RWPE1 (cell line): ENCODE results near the gene OR2H1.

Source experiments
- CTCF ChIA-PET: fragments of 350-600 bp; sonication (Branson Sonifier 250); formaldehyde crosslinking; extraction: SDS; loops from one replicate; lab custom pipeline; 2021; lab: Yijun Ruan, JAX
- POLR2A ChIA-PET: fragments of 400-600 bp; formaldehyde crosslinking; extraction: SDS; loops from one replicate; lab custom pipeline; 2020; ENCODE audit warnings: antibody characterized with exemption; ENCODE audit not compliant: low non-redundant PET; lab: Yijun Ruan, JAX
- DNase-seq: peaks from one replicate; pipeline ENCODE4 v3.0.0; 2012; ENCODE audit warnings: low spot score
- H3K27ac ChIP-seq: fragments of 450-650 bp; 2 replicates; pipeline ENCODE4 v1.5.1; 2017
- CTCF ChIP-seq: fragments of 450-650 bp; conservative IDR thresholded peaks from 2 replicates; pipeline ENCODE4 v1.5.1; 2017; ENCODE audit warnings: low read depth, mild to moderate bottlenecking

OR2H1 gene

DNA sequence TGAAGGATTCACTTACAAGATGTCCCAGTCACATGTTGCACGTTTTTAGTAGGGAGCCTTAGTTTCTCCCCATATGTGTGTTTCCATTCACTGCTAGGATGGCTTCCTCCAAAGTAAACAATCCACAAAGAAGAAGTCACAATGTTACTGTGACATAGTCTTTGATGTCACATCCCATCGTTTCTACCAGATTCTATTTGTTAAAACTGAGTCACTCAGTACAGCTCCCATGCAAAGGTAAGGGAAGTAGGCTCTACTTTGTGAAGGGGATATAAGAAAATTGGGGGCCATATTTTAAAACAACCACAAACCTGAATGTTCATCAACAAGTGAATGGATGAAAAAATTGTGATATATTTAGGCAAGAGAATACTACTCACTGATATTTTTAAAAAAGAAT is at the start of gene OR2H1, which contains the start of gene OR11A1:
Gene OR2H1 (plus strand): TSS at position 185 of the 400 bp plus-strand sequence. CDS start 4,615 bp downstream, outside the sequence.
Gene OR11A1 (minus strand): TSS at position 101 of the 400 bp plus-strand sequence. CDS start 29,430 bp downstream, outside the sequence.
- ChIA-PET CTCF (no interaction called here), POLR2A (no interaction called here)
- DNase-seq: no peak
- H3K27ac ChIP-seq: no peak within 1 kb of the TSS
- no peak for TF ChIP-seq CTCF

GRCh38 chr6:29414588-29414987 is 42.4 kb upstream of the OR2H1 start, which contains the start of gene OR12D1:
Gene OR12D1 (plus strand): TSS chr6:29414928.
- POLR2A ChIA-PET: no interaction called here
- CTCF ChIA-PET: interaction anchor here (0.8 kb wide), 1 partner anchor 174 kb away, joined by 3 read pairs; no protein-coding TSS in a partner anchor

GRCh38 chr6:29419516-29419915 is 37.4 kb upstream of the OR2H1 start:
- DNase-seq: no peak
- POLR2A ChIA-PET: no interaction called here
- no peak overlapping the region for H3K27ac ChIP-seq
- CTCF ChIA-PET: no interaction called here
- no peak for TF ChIP-seq CTCF

More at GRCh38 chr6:29414588-29414987, 42.4 kb upstream of the OR2H1 start, which contains the start of gene OR12D1:
- peak; percentile 4 for DNase-seq
- no peak within 1 kb of the TSS for H3K27ac ChIP-seq
- TF ChIP-seq CTCF: no peak

DNA sequence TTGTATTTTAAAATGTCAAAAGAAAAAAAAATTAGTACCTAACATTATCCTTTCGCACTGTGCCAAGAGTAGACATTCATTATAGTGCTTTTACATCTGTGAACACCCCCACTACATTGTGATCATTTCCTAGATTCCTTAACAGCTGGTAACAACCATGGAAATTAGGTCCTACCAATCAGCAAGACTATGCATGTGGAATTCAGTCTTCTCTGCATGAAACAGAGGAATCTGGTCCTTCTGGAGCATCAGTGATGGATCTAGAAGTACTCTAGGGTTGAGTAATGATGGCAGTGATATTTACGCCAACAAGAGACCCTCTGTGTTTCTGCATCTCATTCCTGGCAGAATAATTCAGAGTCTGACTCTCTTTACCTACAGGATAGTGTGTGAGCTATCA is 32.8 kb upstream of the OR2H1 start:
- no peak for DNase-seq
- TF ChIP-seq CTCF: no peak
- POLR2A ChIA-PET: no interaction called here
- no peak overlapping the region for H3K27ac ChIP-seq
- CTCF ChIA-PET: no interaction called here

DNA sequence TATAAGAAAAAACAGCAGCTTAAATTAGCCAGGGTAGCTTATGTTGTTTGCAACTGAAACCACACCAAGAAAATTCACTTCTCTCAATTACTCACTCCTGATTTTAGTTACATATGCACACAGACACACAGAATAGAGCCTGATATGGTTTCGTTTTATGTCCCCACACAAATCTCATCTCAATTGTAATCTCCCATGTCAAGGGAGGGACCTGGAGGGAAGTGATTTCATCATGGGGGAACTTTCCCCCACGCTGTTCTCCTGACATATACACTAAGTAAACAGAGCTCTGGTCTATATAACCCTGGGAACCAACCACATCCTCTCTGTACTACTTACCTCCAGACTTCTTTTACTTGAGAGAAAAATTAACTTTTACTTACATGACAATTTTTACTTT is 32.4 kb upstream of the OR2H1 start:
- no peak for DNase-seq
- ChIA-PET CTCF (no interaction called here), POLR2A (no interaction called here)
- H3K27ac ChIP-seq: no peak overlapping the region
- TF ChIP-seq CTCF: no peak

DNA sequence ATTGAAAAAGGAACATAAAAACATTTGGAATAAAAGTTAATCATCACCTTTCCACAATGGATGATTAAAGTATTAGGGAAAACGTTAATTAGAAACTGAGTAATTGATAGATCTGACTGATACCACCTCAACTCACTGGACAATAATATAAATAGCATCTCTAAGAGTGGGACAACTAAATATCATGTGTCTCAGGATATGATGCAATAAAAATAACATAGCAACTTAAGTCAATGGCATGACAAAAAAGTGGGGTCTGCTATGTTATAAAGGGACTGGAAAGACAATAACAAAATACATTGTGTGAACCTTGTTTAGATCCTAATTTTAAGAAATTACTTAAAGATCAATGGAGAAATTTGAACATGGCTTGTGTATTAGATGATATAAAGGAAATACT is 31.9 kb upstream of the OR2H1 start:
- ChIA-PET POLR2A (no interaction called here), CTCF (interaction anchor here (0.7 kb wide), 2 partner anchors 165 to 979 kb away, joined by 3 to 4 read pairs; no protein-coding TSS in a partner anchor)
- TF ChIP-seq CTCF: no peak
- no peak for DNase-seq
- H3K27ac ChIP-seq: no peak overlapping the region
